ENCODE results near the gene PTMA. TPM values are rescaled to one million over a fixed set of nuclear protein-coding genes. Genes with fewer than 3 reads are reported as not detected.

The PTMA gene
- polyA plus RNA-seq, 1 donor from 2014 or later = 2,091 TPM

Small RNAs within 50 kb of the gene (small RNA-seq; reads per million reads assigned to genes)
- 0 reads per million in 3 experiments for gene RF00015

Other genes starting within 250 kb of the PTMA start
- 99.8 and 101 TPM in 2 replicates for gene NCL, start 244.0 kb upstream of the PTMA start, polyA plus RNA-seq
- gene NMUR1, start 178.1 kb upstream of the PTMA start, polyA plus RNA-seq = not detected in 2 replicates
- not detected in 2 replicates for gene TEX44, start 115.7 kb upstream of the PTMA start, polyA plus RNA-seq
- gene PDE6D, start 72.8 kb downstream of the PTMA start, polyA plus RNA-seq = 127 and 150 TPM in 2 replicates
- gene COPS7B, start 77.9 kb downstream of the PTMA start, polyA plus RNA-seq = 21.9 and 23.8 TPM in 2 replicates
- gene NPPC, start 217.9 kb downstream of the PTMA start, polyA plus RNA-seq = 2.7 and 21.5 TPM in 2 replicates

All from neural cell (in vitro differentiated cells).